Left renal pelvis (tissue), 4 donors: ENCODE data around the gene CHN2. TPM values are rescaled to one million over a fixed set of nuclear protein-coding genes. Genes with fewer than 3 reads are reported as not detected.

ENCODE experiments used
- DNase-seq, 4 donors: peaks; one replicate each; pipeline ENCODE4 v3.0.0-alpha.2; 2013; ENCODE audit warnings: low read depth in 4 of 4, low spot score in 3 of 4
- polyA plus RNA-seq, 4 donors: library from polyadenylated mRNA; unstranded; fragments of 120-200 nt; gene quantifications; one replicate each; pipeline ENCODE4 v1.2.1, GENCODE V29; 2013; ENCODE audit not compliant: insufficient read length in 4 of 4

CHN2 gene
- polyA plus RNA-seq, 4 donors: 11.3 to 21.8 (median 18.7) TPM

GRCh38 chr7:29216128-29216527 lies 21.6 kb downstream of the CHN2 start:
- DNase-seq: no peak

- no peak for DNase-seq
Measured at GRCh38 chr7:29217113-29217512, 22.5 kb downstream of the CHN2 start.

- DNase-seq: no peak
Measured at GRCh38 chr7:29224726-29225125, 30.2 kb downstream of the CHN2 start.

- no peak for DNase-seq
Measured at GRCh38 chr7:29228289-29229011, 33.9 kb downstream of the CHN2 start.

GRCh38 chr7:29229066-29229465 lies 34.5 kb downstream of the CHN2 start:
- no peak for DNase-seq

- no peak for DNase-seq
Measured at GRCh38 chr7:29229946-29230345, 35.4 kb downstream of the CHN2 start.

- DNase-seq: no peak
Measured at GRCh38 chr7:29230871-29231345, 36.3 kb downstream of the CHN2 start.

GRCh38 chr7:29231671-29232232 lies 37.2 kb downstream of the CHN2 start:
- no peak for DNase-seq

- DNase-seq: no peak
Measured at GRCh38 chr7:29234438-29234837, 39.9 kb downstream of the CHN2 start.

- no peak for DNase-seq
Measured at GRCh38 chr7:29236071-29236580, 41.6 kb downstream of the CHN2 start.

- no peak for DNase-seq
Measured at GRCh38 chr7:29236649-29237048, 42.1 kb downstream of the CHN2 start.

GRCh38 chr7:29237489-29237888 lies 42.9 kb downstream of the CHN2 start:
- no peak for DNase-seq

- DNase-seq: no peak
Measured at GRCh38 chr7:29239638-29240037, 45.1 kb downstream of the CHN2 start.

- no peak for DNase-seq
Measured at GRCh38 chr7:29242265-29242664, 47.7 kb downstream of the CHN2 start.

- no peak for DNase-seq
Measured at GRCh38 chr7:29243910-29244655, 49.5 kb downstream of the CHN2 start.

- DNase-seq: no peak
Measured at GRCh38 chr7:29247224-29247962, 52.8 kb downstream of the CHN2 start.

- no peak for DNase-seq
Measured at GRCh38 chr7:29247963-29248236, 53.3 kb downstream of the CHN2 start.

GRCh38 chr7:29248713-29249382 lies 54.3 kb downstream of the CHN2 start:
- DNase-seq: no peak

- DNase-seq: no peak
Measured at GRCh38 chr7:29249383-29249750, 54.8 kb downstream of the CHN2 start.

- no peak for DNase-seq
Measured at GRCh38 chr7:29249860-29250259, 55.3 kb downstream of the CHN2 start.

- DNase-seq: no peak
Measured at GRCh38 chr7:29253225-29253624, 58.6 kb downstream of the CHN2 start.
